Astrocyte of the cerebellum (primary cell): ENCODE results near the gene WWOX.

Source experiments
- DNase-seq: peaks from one replicate; pipeline ENCODE4 v3.0.0-alpha.2; 2011; ENCODE audit warnings: low read depth
- H3K4me3 ChIP-seq: 2 replicates; pipeline ENCODE4 v1.5.1; 2011; ENCODE audit warnings: mild to moderate bottlenecking, low read depth, low read length, moderate library complexity
- in situ Hi-C: cut with HindIII; loops from 2 replicates; pipeline ENCODE4 v1.10.0; 2017; ENCODE audit warnings: low sequenced_read_pairs
- TF ChIP-seq, protein P1 (sequence below): IDR thresholded peaks from 2 replicates; pipeline ENCODE4 v1.5.1; 2012; ENCODE audit warnings: low read length, low read depth, moderate library complexity, mild to moderate bottlenecking; ENCODE audit errors: missing control alignments

Gene WWOX

DNA sequence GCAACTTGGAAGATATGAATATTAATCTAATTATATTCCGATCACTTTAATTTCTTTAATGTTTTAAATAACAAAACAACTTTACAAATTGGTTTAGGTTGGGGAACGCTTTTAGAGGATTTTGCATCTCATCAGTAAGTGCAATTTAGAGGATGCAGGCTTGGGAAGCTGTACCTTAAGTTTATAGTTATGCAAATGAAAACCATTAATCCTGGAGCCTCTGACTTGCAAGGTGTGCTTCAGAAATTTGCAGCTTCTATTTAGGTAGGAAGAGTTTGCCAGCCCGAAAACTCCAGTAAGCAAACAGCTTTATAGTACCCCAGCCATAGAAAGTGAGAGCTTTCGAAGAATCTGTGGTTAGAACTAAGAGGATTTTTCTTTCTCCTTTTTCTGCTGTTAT lies 954.1 kb downstream of the WWOX start:
- no peak for DNase-seq
- H3K4me3 ChIP-seq: no peak overlapping the region
- in situ Hi-C loops: no loop called here
- TF ChIP-seq, protein P1, sequence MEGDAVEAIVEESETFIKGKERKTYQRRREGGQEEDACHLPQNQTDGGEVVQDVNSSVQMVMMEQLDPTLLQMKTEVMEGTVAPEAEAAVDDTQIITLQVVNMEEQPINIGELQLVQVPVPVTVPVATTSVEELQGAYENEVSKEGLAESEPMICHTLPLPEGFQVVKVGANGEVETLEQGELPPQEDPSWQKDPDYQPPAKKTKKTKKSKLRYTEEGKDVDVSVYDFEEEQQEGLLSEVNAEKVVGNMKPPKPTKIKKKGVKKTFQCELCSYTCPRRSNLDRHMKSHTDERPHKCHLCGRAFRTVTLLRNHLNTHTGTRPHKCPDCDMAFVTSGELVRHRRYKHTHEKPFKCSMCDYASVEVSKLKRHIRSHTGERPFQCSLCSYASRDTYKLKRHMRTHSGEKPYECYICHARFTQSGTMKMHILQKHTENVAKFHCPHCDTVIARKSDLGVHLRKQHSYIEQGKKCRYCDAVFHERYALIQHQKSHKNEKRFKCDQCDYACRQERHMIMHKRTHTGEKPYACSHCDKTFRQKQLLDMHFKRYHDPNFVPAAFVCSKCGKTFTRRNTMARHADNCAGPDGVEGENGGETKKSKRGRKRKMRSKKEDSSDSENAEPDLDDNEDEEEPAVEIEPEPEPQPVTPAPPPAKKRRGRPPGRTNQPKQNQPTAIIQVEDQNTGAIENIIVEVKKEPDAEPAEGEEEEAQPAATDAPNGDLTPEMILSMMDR: no peak

DNA sequence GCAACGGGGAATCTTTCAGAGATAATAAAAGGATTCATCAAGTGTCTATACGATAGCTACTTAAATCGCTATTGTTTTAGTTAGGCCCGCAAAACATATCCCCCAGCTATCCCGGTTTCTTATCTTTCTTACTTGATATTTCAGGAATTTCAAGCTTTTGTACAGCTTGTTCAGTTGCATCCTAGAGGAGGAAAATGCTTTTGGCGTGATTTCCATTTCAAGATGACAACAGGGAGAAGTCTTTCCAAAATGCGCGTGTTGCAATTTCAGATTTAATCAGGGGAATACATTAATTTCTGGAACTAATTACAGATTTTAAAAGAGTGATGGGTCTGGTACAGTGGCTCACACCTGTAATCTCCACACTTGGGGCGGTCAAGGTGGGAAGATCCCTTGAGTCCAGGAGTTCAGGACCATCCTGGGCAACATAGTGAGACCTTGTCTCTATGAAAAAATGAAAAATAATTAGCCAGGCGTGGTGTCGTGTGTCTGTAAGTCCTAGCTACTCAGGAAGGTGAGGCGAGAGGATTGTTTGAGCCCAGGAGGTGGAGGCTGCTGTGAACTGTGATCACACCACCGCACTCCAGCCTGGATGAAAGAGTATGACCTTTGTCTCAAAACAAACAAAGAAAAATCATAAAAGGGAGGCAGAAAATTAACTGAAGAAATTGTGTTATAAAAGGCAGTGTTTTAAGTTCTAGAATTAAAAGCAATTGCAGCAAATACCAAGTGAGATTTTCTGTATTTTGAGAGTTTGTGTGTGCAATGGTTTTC lies 954.9 kb downstream of the WWOX start:
- no peak overlapping the region for H3K4me3 ChIP-seq
- in situ Hi-C loops: no loop called here
- no peak for DNase-seq
- TF ChIP-seq, protein P1: no peak

DNA sequence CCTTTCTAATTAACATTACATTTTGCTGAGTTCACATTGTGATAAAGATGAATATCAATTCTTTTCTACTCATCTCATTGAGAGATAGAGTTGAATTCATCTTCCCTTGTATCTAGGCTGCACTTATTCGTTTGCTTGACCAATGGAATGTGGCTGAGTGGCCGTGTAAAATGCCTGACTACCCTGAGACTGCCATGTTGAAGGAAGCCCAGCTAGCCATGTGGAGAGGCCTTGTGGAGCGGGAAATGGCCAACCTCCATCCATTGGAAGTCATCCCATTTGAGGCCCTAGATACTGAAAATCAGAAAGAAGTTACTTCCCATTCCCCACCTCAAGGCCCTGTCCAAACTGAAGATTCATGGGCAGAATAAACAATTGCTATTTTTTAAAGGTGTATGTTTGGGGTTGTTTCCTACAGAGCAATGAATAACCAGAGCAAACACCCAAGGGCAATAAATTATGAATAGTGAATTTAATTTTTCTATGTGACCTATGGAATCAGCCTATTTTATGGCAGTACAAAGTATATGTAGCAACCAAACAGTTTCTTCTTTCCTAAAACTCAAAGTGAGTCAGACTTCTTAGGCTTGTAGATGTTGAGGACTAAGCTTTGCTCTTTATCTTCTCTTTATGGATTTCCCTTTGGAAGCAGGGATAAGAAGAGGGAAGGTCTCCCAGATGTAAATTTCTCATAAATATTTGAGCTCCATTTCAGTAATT lies 956.0 kb downstream of the WWOX start:
- H3K4me3 ChIP-seq: no peak overlapping the region
- TF ChIP-seq, protein P1: no peak
- in situ Hi-C loops: loop anchor here (5.0 kb wide), 1 partner anchor 33 kb away; no protein-coding TSS in a partner anchor
- DNase-seq: no peak

DNA sequence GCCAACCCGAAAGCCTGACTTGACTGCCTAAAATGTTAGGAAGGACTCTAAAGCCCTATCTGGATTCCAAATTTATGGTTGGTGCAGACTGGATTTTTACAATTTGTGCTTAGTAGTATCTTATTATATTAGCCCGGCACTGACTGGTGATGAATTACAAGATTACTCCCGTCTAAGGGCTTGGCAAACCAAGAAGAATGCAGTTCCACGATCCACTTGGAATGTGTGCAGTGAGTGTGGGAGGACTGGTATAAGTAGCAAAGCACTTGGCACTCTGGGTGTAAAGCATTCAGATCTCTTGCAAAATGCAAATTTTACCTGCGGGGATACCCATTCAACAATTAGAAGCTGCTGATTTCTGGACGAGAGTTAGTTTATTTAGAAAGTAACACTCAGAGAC lies 961.7 kb downstream of the WWOX start:
- in situ Hi-C loops: no loop called here
- no peak for DNase-seq
- H3K4me3 ChIP-seq: no peak overlapping the region
- TF ChIP-seq, protein P1: no peak

DNA sequence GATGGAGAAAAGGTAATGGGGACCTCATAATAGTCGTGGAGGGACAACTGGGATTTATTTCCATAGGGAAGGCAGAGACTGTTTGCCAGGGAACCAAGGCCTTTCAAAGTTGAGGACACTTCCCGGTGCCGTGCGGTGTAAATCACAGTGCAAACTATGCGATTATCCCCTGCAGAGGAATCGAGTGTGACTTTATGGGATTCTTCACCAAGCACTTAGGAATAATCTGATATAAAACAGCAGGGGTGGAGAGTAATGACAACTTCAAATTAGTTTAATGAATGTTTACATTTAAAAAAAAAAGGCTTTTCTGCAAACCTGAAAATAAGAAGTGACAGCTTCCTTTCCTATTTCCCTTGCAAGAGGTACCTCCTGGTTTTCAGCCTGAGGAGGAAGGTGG lies 962.9 kb downstream of the WWOX start:
- no peak overlapping the region for H3K4me3 ChIP-seq
- TF ChIP-seq, protein P1: no peak
- in situ Hi-C loops: no loop called here
- no peak for DNase-seq

DNA sequence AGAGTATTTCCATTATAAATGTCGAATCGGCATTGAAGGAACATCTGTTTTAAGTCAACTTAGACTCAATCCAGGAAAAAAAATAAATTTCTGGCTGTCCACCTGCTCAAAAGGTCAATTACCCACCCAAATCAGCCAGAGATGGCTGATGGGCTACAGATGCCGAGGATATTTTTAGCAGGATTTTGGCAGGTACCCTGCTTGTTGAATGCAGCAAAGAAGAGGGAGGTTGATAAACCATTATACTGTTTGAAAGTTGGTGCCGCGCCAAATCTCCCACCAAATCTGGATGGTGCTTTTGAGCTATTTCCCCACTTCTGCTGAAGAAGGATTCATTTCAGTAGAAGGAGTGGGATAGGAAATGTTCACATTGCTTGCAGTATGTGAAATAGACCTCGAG lies 963.4 kb downstream of the WWOX start:
- TF ChIP-seq, protein P1: no peak
- no peak overlapping the region for H3K4me3 ChIP-seq
- DNase-seq: no peak
- in situ Hi-C loops: no loop called here
